GM12864 (cell line): ENCODE results near the gene FHOD3.

Experiments
- DNase-seq: peaks from one replicate; pipeline ENCODE4 v3.0.0-alpha.2; 2011; ENCODE audit warnings: low read depth
- H3K4me3 ChIP-seq: 2 replicates; pipeline ENCODE4 v1.5.1; 2011; ENCODE audit warnings: mild to moderate bottlenecking, low read depth, low read length, control low read depth
- TF ChIP-seq, protein P1 (sequence below): IDR thresholded peaks from 2 replicates; pipeline ENCODE4 v1.5.1; 2011; ENCODE audit warnings: low read depth, mild to moderate bottlenecking, moderate library complexity, low read length, control low read depth, inconsistent platforms; ENCODE audit errors: missing control alignments

FHOD3 gene

GRCh38 chr18:36780748-36781147 lies 483.2 kb downstream of the FHOD3 start:
- DNase-seq, result no peak
- TF ChIP-seq, protein P1, sequence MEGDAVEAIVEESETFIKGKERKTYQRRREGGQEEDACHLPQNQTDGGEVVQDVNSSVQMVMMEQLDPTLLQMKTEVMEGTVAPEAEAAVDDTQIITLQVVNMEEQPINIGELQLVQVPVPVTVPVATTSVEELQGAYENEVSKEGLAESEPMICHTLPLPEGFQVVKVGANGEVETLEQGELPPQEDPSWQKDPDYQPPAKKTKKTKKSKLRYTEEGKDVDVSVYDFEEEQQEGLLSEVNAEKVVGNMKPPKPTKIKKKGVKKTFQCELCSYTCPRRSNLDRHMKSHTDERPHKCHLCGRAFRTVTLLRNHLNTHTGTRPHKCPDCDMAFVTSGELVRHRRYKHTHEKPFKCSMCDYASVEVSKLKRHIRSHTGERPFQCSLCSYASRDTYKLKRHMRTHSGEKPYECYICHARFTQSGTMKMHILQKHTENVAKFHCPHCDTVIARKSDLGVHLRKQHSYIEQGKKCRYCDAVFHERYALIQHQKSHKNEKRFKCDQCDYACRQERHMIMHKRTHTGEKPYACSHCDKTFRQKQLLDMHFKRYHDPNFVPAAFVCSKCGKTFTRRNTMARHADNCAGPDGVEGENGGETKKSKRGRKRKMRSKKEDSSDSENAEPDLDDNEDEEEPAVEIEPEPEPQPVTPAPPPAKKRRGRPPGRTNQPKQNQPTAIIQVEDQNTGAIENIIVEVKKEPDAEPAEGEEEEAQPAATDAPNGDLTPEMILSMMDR, result no peak
- H3K4me3 ChIP-seq, result no peak overlapping the region

GRCh38 chr18:36782710-36783109 lies 485.2 kb downstream of the FHOD3 start:
- DNase-seq, result no peak
- no peak overlapping the region for H3K4me3 ChIP-seq
- TF ChIP-seq, protein P1, result no peak

DNA sequence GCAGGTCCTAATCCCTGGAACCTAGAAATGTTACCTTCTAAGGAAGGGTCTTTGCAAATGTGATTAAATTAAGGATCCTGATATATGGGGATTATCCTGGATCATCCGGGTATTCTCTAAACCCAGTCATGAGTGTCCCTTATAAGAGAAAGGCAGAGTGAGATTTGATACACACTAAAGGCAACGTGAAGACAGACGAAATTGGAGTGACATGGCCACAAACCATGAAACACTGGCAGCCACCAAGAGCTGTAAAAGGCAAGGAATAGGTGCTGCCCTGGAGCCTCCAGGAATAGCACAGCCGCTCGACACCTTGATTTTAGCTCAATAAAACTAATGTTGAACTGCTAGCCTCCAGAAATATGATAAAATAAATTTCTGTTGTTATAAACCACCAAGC lies 486.3 kb downstream of the FHOD3 start:
- no peak for DNase-seq
- TF ChIP-seq, protein P1, result no peak
- no peak overlapping the region for H3K4me3 ChIP-seq

GRCh38 chr18:36786686-36787085 lies 489.2 kb downstream of the FHOD3 start:
- DNase-seq, result no peak
- TF ChIP-seq, protein P1, result no peak

DNA sequence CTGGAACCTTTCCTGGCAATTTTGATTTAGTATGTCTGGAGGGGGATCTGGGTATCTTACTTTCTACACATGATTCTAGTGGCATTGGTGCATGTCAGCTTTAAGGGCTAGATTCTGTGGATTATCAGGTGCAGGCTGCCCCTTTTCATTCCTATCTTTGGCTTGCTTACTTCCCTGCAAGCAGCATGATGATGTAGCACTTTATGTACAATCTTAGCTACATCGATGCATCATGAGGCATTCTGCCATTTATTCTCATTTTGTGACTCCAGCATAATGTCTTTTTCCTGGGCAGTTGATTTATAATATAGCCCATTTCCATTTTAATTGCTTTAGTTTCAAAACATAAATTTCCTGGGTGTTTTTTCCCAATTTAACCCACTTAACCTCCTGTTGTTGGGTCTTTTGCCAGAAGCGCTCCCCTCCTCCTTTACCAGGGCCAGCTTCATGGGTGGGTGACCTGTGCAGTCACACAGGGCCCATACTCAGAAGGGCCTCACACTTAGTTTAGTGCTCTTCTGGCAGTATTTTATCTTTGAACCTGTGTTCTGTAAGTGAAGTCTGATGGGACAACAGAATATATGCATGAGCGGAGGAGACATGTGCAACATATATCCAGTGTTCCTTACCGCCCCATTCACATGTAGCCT lies 495.2 kb downstream of the FHOD3 start:
- TF ChIP-seq, protein P1, result no peak
- H3K4me3 ChIP-seq, result no peak overlapping the region
- DNase-seq, result no peak

More at GRCh38 chr18:36786686-36787085, 489.2 kb downstream of the FHOD3 start:
- H3K4me3 ChIP-seq, result no peak overlapping the region

GRCh38 chr18:36798738-36799473 lies 501.4 kb downstream of the FHOD3 start:
- no peak overlapping the region for H3K4me3 ChIP-seq
- DNase-seq, result no peak
- TF ChIP-seq, protein P1, result no peak
